GM12892 (cell line): ENCODE data around the gene ALDH1B1.

ENCODE experiments used
- POLR2A ChIP-seq: IDR thresholded peaks from 2 replicates; pipeline ENCODE4 v1.6.1; 2011; ENCODE audit warnings: low read depth, low read length, control low read depth
- POLR2AphosphoS5 ChIP-seq: IDR thresholded peaks from 2 replicates; pipeline ENCODE4 v1.6.1; 2011; ENCODE audit warnings: low read depth, low read length, control low read depth
- TAF1 ChIP-seq: IDR thresholded peaks from 2 replicates; pipeline ENCODE4 v1.6.1; 2011; ENCODE audit warnings: low read depth, mild to moderate bottlenecking, control low read depth, low read length, borderline replicate concordance

GRCh38 chr9:38389313-38389712 is 3.2 kb upstream of the ALDH1B1 start:
- no peak for TF ChIP-seq POLR2AphosphoS5
- TF ChIP-seq POLR2A: no peak
- TF ChIP-seq TAF1: no peak
